Natural killer cell (primary cell): Measurements from ENCODE around the gene BRSK1. TPM values are rescaled to one million over a fixed set of nuclear protein-coding genes. Genes with fewer than 3 reads are reported as not detected.

Source experiments
- ATAC-seq, 3 donors: fragments of 150-1000 bp in 2 of 3; fragments of 200-7000 bp in 1 of 3; cut with Tn5 transposase; 1 replicate in 1 of 3; 2 replicates in 2 of 3; pipeline ENCODE4 v1.10.0; 2021; ENCODE audit warnings: mild to moderate bottlenecking in 2 of 3, moderate library complexity in 2 of 3
- DNase-seq, 2 donors: peaks; one replicate each; pipeline versions ENCODE4 v3.0.0 to v3.0.0-alpha.2; 2013 to 2021; ENCODE audit warnings: mixed read lengths in 1 of 2
- H3K27ac ChIP-seq: one replicate; pipeline ENCODE4 v1.5.1; 2013; ENCODE audit warnings: mild to moderate bottlenecking, low read length
- H3K27me3 ChIP-seq: one replicate; pipeline ENCODE4 v1.6.1; 2013; ENCODE audit warnings: low read length; ENCODE audit not compliant: control insufficient read depth, insufficient read depth
- H3K36me3 ChIP-seq: one replicate; pipeline ENCODE4 v1.6.1; 2013; ENCODE audit warnings: low read length; ENCODE audit not compliant: control insufficient read depth, insufficient read depth
- H3K4me1 ChIP-seq: one replicate; pipeline ENCODE4 v1.6.1; 2013; ENCODE audit warnings: low read length; ENCODE audit not compliant: control insufficient read depth, insufficient read depth
- H3K4me3 ChIP-seq: one replicate; pipeline ENCODE4 v1.5.1; 2013; ENCODE audit warnings: low read length
- H3K9me3 ChIP-seq: one replicate; pipeline ENCODE4 v1.6.1; 2013; ENCODE audit warnings: low read length; ENCODE audit not compliant: control insufficient read depth, insufficient read depth
- H3K27ac Mint-ChIP-seq, 2 donors: one replicate each; pipeline ENCODE4 v1.8.0; 2022; ENCODE audit warnings: mild to moderate bottlenecking in 2 of 2, mixed read lengths in 2 of 2, moderate library complexity in 1 of 2
- H3K27me3 Mint-ChIP-seq, 2 donors: one replicate each; pipeline ENCODE4 v1.8.0; 2022; ENCODE audit warnings: low read depth in 2 of 2, mixed read lengths in 2 of 2
- H3K36me3 Mint-ChIP-seq: one replicate; pipeline ENCODE4 v1.8.0; 2022; ENCODE audit warnings: mixed read lengths
- H3K4me1 Mint-ChIP-seq, 2 donors: one replicate each; pipeline ENCODE4 v1.8.0; 2022; ENCODE audit warnings: mixed read lengths in 2 of 2
- H3K4me3 Mint-ChIP-seq: one replicate; pipeline ENCODE4 v1.8.0; 2022; ENCODE audit warnings: mild to moderate bottlenecking, moderate library complexity, mixed read lengths
- H3K9me3 Mint-ChIP-seq, 2 donors: one replicate each; pipeline ENCODE4 v1.8.0; 2022; ENCODE audit warnings: mixed read lengths in 2 of 2
- CTCF ChIP-seq: fragments of 200-600 bp; IDR thresholded peaks from one replicate; pipeline ENCODE4 v1.8.0; 2022; ENCODE audit warnings: antibody characterized with exemption
- WGBS: methylation state at CpG from one replicate; pipeline ENCODE4 v1.1.7; 2013; ENCODE audit warnings: missing lambda C conversion rate; ENCODE audit not compliant: insufficient coverage; 5-methylcytosine and 5-hydroxymethylcytosine counted together
- intact Hi-C: fragments of 100-400 bp; cut with micrococcal nuclease; formaldehyde crosslinking; loops from one replicate; pipeline ENCODE4 v1.14.2; 2022
- total RNA-seq, 4 donors: library from RNA; stranded (reverse); fragments of 120-200 nt in 1 of 4; gene quantifications; one replicate each; pipeline versions ENCODE4 v1.2.3 to v1.2.4, GENCODE V29; 2013 to 2022

BRSK1 gene
- total RNA-seq, 3 donors from 2014 or later (not counting 1 experiment from before 2014, with no cell fraction given), result 6.0 to 9.8 (median 6.5) TPM

- no peaks in the 10 kb centered on the region for H3K9me3 Mint-ChIP-seq
- Histone ChIP-seq H3K4me3 (no peak overlapping the region), H3K9me3 (no peaks in the 10 kb centered on the region), H3K36me3 (peaks cover 73% of the 10 kb centered on the region), H3K27ac (no peak overlapping the region), H3K4me1 (peaks cover 26% of the 10 kb centered on the region), H3K27me3 (no peaks in the 10 kb centered on the region)
- intact Hi-C loops, result no loop called here
- H3K36me3 Mint-ChIP-seq, result peaks cover 7% of the 10 kb centered on the region
- H3K4me1 Mint-ChIP-seq, result peaks cover 15 to 26% of the 10 kb centered on the region in 2 donors
- no peak overlapping the region for H3K27ac Mint-ChIP-seq
- no peak for DNase-seq
- no peak for ATAC-seq
- H3K4me3 Mint-ChIP-seq, result no peak overlapping the region
- no peak for TF ChIP-seq CTCF
- WGBS, result 97% methylated on average over 12 of the region's 12 CpGs
- no peaks in the 10 kb centered on the region for H3K27me3 Mint-ChIP-seq
Measured at GRCh38 chr19:55244004-55244680, 39.7 kb upstream of the BRSK1 start.

GRCh38 chr19:55245236-55245904 is 38.4 kb upstream of the BRSK1 start:
- no peak overlapping the region for H3K4me3 Mint-ChIP-seq
- intact Hi-C loops, result no loop called here
- ATAC-seq, result no peak
- no peaks in the 10 kb centered on the region for H3K9me3 Mint-ChIP-seq
- peak overlapping the region in 1 of 2 donors; percentile 31 for H3K27ac Mint-ChIP-seq
- Histone ChIP-seq H3K4me3 (no peak overlapping the region), H3K36me3 (peaks cover 65% of the 10 kb centered on the region), H3K27me3 (no peaks in the 10 kb centered on the region), H3K4me1 (peaks cover 37% of the 10 kb centered on the region), H3K9me3 (no peaks in the 10 kb centered on the region), H3K27ac (no peak overlapping the region)
- no peaks in the 10 kb centered on the region for H3K27me3 Mint-ChIP-seq
- peaks cover 16 to 29% of the 10 kb centered on the region in 2 donors for H3K4me1 Mint-ChIP-seq
- H3K36me3 Mint-ChIP-seq, result peaks cover 7% of the 10 kb centered on the region
- no peak for DNase-seq
- no peak for TF ChIP-seq CTCF
- WGBS, result 95% methylated on average over 23 of the region's 23 CpGs

- ATAC-seq (no peak), DNase-seq (no peak)
- intact Hi-C loops, result no loop called here
- Histone ChIP-seq H3K36me3 (peaks cover 52% of the 10 kb centered on the region), H3K27me3 (no peaks in the 10 kb centered on the region), H3K27ac (no peak overlapping the region), H3K9me3 (no peaks in the 10 kb centered on the region), H3K4me1 (peaks cover 51% of the 10 kb centered on the region), H3K4me3 (no peak overlapping the region)
- H3K27me3 Mint-ChIP-seq, result no peaks in the 10 kb centered on the region
- no peak overlapping the region for H3K4me3 Mint-ChIP-seq
- no peaks in the 10 kb centered on the region for H3K9me3 Mint-ChIP-seq
- TF ChIP-seq CTCF, result no peak
- H3K4me1 Mint-ChIP-seq, result peaks cover 30 to 42% of the 10 kb centered on the region in 2 donors
- H3K36me3 Mint-ChIP-seq, result peaks cover 7% of the 10 kb centered on the region
- 88% methylated on average over 40 of the region's 40 CpGs for WGBS
- no peak overlapping the region for H3K27ac Mint-ChIP-seq
Measured at GRCh38 chr19:55246462-55247451, 37.0 kb upstream of the BRSK1 start.
